Upper lobe of left lung (tissue), 6 donors: Measurements from ENCODE around the gene ADCYAP1R1. TPM values are rescaled to one million over a fixed set of nuclear protein-coding genes. Genes with fewer than 3 reads are reported as not detected.
A peak's percentile ranks its signal among the peaks of the same experiment; 100 is the strongest.

Experiments used
- ATAC-seq, 2 donors: fragments of 200-7000 bp; cut with Tn5 transposase; one replicate each; pipeline ENCODE4 v1.9.1; 2022; ENCODE audit warnings: mild to moderate bottlenecking in 2 of 2, moderate library complexity in 2 of 2; ENCODE audit not compliant: low FRiP score in 2 of 2
- DNase-seq, 2 donors: peaks; one replicate each; pipeline ENCODE4 v3.0.0-alpha.2; 2019 to 2020
- H3K27ac ChIP-seq, 4 donors: fragments of 200-600 bp; sonication (generic); one replicate each; pipeline ENCODE4 v1.5.1; 2016 to 2019
- H3K27me3 ChIP-seq, 4 donors: fragments of 200-600 bp; sonication (generic); one replicate each; pipeline ENCODE4 v1.5.1; 2017 to 2019
- H3K36me3 ChIP-seq, 4 donors: fragments of 200-600 bp; sonication (generic); one replicate each; pipeline ENCODE4 v1.5.1; 2016 to 2019
- H3K4me1 ChIP-seq, 4 donors: fragments of 200-600 bp; sonication (generic); one replicate each; pipeline ENCODE4 v1.5.1; 2018 to 2019
- H3K4me3 ChIP-seq, 4 donors: fragments of 200-600 bp; sonication (generic); one replicate each; pipeline ENCODE4 v1.5.1; 2017 to 2019; ENCODE audit warnings: mild to moderate bottlenecking in 2 of 4, moderate library complexity in 1 of 4
- H3K9me3 ChIP-seq, 4 donors: fragments of 200-600 bp; sonication (generic); one replicate each; pipeline ENCODE4 v1.5.1; 2018 to 2019
- EP300 ChIP-seq, 4 donors: sonication (generic); formaldehyde crosslinking; IDR thresholded peaks; one replicate each; pipeline ENCODE4 v1.5.1; 2017; ENCODE audit warnings: antibody characterized with exemption in 4 of 4, control low read depth in 2 of 4
- POLR2A ChIP-seq, 4 donors: fragments of 450-650 bp; IDR thresholded peaks; one replicate each; pipeline ENCODE4 v1.5.1; 2016 to 2017; ENCODE audit warnings: antibody characterized with exemption in 4 of 4, mild to moderate bottlenecking in 2 of 4
- POLR2AphosphoS5 ChIP-seq, 2 donors: sonication (generic); formaldehyde crosslinking; IDR thresholded peaks; one replicate each; pipeline ENCODE4 v1.5.1; 2017; ENCODE audit warnings: antibody characterized with exemption in 2 of 2
- WGBS, 2 donors: methylation state at CpG; one replicate each; pipeline ENCODE4 v1.1.5; 2017 to 2018; 5-methylcytosine and 5-hydroxymethylcytosine counted together
- total RNA-seq, 6 donors: library from RNA; depleted of rRNA in 4 of 6; stranded (reverse); fragments of >200 nt in 4 of 6; gene quantifications; one replicate each; pipeline versions ENCODE4 v1.1.0 to v1.2.1, GENCODE V29; 2016 to 2021
- TF ChIP-seq, protein P1 (sequence below), 6 experiments: fragments of 450-650 bp in 4 of 6; fragments of 200-600 bp in 2 of 6; sonication (generic) in 2 of 6; IDR thresholded peaks; one replicate each; pipeline ENCODE4 v1.5.1; 2016 to 2019; ENCODE audit warnings: antibody characterized with exemption in 6 of 6
- donor health status: DM: no; HTN: no; CAD: no; lungs with moderate emphysema.
- donor health status: DM: no; HTN: yes; CAD: no; lungs with severe emphysema.

ADCYAP1R1 gene
- total RNA-seq, 6 donors from 2014 or later, result under 0.01 to 1.3 (median 0.13) TPM

GRCh38 chr7:31096198-31096876 lies 44.2 kb downstream of the ADCYAP1R1 start:
- no peak overlapping the region for H3K27ac ChIP-seq
- H3K9me3 ChIP-seq, result no peaks in the 10 kb centered on the region
- H3K4me1 ChIP-seq, result no peaks in the 10 kb centered on the region
- TF ChIP-seq POLR2AphosphoS5 (IDR thresholded peaks at IDR 0.05) (no peak), POLR2A (IDR thresholded peaks at IDR 0.05) (no peak), EP300 (IDR thresholded peaks at IDR 0.05) (no peak)
- TF ChIP-seq, protein P1, sequence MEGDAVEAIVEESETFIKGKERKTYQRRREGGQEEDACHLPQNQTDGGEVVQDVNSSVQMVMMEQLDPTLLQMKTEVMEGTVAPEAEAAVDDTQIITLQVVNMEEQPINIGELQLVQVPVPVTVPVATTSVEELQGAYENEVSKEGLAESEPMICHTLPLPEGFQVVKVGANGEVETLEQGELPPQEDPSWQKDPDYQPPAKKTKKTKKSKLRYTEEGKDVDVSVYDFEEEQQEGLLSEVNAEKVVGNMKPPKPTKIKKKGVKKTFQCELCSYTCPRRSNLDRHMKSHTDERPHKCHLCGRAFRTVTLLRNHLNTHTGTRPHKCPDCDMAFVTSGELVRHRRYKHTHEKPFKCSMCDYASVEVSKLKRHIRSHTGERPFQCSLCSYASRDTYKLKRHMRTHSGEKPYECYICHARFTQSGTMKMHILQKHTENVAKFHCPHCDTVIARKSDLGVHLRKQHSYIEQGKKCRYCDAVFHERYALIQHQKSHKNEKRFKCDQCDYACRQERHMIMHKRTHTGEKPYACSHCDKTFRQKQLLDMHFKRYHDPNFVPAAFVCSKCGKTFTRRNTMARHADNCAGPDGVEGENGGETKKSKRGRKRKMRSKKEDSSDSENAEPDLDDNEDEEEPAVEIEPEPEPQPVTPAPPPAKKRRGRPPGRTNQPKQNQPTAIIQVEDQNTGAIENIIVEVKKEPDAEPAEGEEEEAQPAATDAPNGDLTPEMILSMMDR (IDR thresholded peaks at IDR 0.05), result no peak
- H3K36me3 ChIP-seq, result no peaks in the 10 kb centered on the region
- WGBS, 2 donors, result 66 to 78% methylated on average over 4 to 7 of the region's 8 CpGs
- ATAC-seq, result no peak
- no peaks in the 10 kb centered on the region for H3K27me3 ChIP-seq
- no peak overlapping the region for H3K4me3 ChIP-seq
- DNase-seq, result peak in 1 of 2 donors; percentile 10

DNA sequence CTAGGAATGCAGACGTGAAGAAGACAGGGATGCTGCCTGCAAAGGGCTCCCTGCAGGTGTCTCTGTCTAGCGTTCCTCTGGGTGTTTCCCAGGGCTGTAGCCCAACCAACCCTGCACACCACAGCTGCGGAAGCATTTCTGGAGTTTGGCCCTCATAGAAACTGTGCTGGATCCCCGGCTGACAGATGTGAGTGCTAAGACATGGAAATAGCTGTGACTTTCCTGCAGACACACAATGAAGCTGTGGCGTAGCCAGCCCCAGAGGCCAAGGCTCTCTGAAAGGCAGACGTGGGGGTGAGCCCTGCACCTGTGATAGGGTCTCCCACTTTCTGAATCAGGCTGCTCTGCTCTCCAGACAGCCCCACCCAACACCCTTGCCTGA lies 44.8 kb downstream of the ADCYAP1R1 start:
- Histone ChIP-seq H3K36me3 (no peaks in the 10 kb centered on the region), H3K4me1 (no peaks in the 10 kb centered on the region), H3K9me3 (no peaks in the 10 kb centered on the region), H3K27me3 (no peaks in the 10 kb centered on the region), H3K4me3 (no peak overlapping the region), H3K27ac (no peak overlapping the region)
- ATAC-seq (no peak), DNase-seq (peak in 1 of 2 donors; percentile 9)
- 59 to 61% methylated on average over 5 to 6 of the region's 6 CpGs for WGBS, 2 donors
- TF ChIP-seq POLR2A (IDR thresholded peaks at IDR 0.05) (no peak), POLR2AphosphoS5 (IDR thresholded peaks at IDR 0.05) (no peak), EP300 (IDR thresholded peaks at IDR 0.05) (no peak)
- TF ChIP-seq, protein P1 (IDR thresholded peaks at IDR 0.05), result no peak

GRCh38 chr7:31098642-31099360 lies 46.7 kb downstream of the ADCYAP1R1 start:
- Histone ChIP-seq H3K9me3 (no peaks in the 10 kb centered on the region), H3K4me1 (no peaks in the 10 kb centered on the region), H3K27me3 (no peaks in the 10 kb centered on the region), H3K4me3 (no peak overlapping the region), H3K27ac (no peak overlapping the region), H3K36me3 (no peaks in the 10 kb centered on the region)
- TF ChIP-seq POLR2AphosphoS5 (IDR thresholded peaks at IDR 0.05) (no peak), POLR2A (IDR thresholded peaks at IDR 0.05) (no peak), EP300 (IDR thresholded peaks at IDR 0.05) (no peak)
- TF ChIP-seq, protein P1 (IDR thresholded peaks at IDR 0.05), result no peak
- 91% methylated on average over 5 of the region's 5 CpGs for WGBS, 2 donors
- DNase-seq (peak in 1 of 2 donors; percentile 6), ATAC-seq (no peak)

GRCh38 chr7:31099451-31100444 lies 47.6 kb downstream of the ADCYAP1R1 start:
- no peaks in the 10 kb centered on the region for H3K27me3 ChIP-seq
- TF ChIP-seq, protein P1 (IDR thresholded peaks at IDR 0.05), result no peak
- TF ChIP-seq EP300 (IDR thresholded peaks at IDR 0.05), result no peak
- TF ChIP-seq POLR2A (IDR thresholded peaks at IDR 0.05), result no peak
- no peak for TF ChIP-seq POLR2AphosphoS5 (IDR thresholded peaks at IDR 0.05)
- 78 to 80% methylated on average over 12 to 20 of the region's 20 CpGs for WGBS, 2 donors
- H3K9me3 ChIP-seq, result no peaks in the 10 kb centered on the region
- no peak overlapping the region for H3K27ac ChIP-seq
- ATAC-seq, result no peak
- peak; percentile 19 to 52 for DNase-seq
- H3K4me3 ChIP-seq, result no peak overlapping the region
- no peaks in the 10 kb centered on the region for H3K4me1 ChIP-seq
- H3K36me3 ChIP-seq, result no peaks in the 10 kb centered on the region
